GM21515 (cell line): ENCODE results near the gene EMC8.
"Not testable (repeated sequence)": the region's sequence is repeated elsewhere in the genome, so short reads cannot be mapped to it uniquely, and the experiment has no call there.

Source experiments
- ATAC-seq: cut with Tn5 transposase; IDR thresholded peaks from one replicate; pipeline ENCODE4 v1.9.1; 2021; ENCODE audit not compliant: unreplicated experiment

EMC8 gene

GRCh38 chr16:85799497-85800320 is at the start of gene EMC8, which contains the start of gene COX4I1:
EMC8 (minus strand) TSS chr16:85799544; CDS start chr16:85799295, 249 bp downstream.
COX4I1 (plus strand) TSS chr16:85799695; CDS start chr16:85801206, 1,511 bp downstream.
- ATAC-seq, result peak; percentile 72

DNA sequence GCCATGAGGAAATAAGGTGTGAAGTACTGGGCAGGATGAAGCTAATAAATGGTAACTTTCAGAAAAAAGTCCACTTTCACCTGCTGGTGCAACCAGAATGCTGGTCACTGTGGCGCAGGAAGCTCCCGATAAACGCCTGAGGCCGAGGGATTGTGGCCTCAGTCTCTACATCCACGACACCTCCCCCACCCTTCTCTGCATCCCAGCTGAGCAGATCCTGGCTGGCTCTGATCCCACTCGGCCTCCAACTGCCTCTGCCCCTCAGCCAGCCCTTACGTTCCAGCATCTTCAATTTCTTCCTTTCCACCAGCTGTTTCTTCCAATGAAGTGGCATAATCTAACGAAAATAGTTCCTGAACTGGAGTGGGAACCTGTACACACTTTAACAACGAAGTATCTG is 49.6 kb upstream of the EMC8 start:
- ATAC-seq, result no peak

DNA sequence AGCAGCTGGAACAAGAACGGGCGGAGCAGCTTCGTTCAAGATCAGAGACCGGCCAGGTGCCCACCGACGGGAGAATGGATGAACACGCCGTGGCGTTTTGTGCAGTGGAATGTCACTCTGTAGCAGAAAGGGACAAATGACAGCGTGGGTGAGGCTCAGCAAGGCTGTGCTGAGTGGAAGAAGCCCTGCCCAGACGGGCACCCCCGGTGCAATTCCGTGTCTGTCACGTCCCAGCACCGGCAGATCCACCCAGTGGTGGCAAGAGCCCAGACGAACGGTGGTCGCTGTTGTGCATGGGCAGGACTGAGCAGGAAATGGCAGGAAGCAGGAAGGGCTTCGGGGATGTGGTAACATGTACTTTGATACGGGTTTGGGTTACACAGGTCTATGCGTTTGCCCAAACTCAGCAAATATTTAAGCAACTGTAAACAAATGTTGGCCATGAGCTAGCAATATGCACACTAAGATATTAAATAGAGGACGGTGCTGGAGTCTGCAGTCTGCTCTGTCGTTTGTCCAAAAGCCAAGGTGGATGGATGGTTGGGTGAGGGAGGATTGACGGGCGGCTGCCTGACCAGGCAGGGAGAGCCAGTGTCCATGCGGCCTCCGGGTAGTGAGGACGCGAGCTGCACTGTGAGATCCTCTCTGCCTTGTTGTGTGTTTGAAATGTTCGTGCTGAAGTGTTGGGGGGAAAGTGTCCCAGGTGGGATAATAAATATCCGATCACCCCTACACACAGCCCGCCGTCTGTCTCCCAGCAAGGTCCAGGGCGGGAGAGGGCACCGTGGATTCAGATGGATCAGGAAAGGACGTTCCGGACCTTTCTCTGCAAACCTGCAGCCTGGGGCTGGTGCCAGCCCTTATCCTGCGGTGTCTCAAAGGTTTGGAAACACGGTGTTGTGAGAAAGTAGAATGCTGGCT is 48.6 kb upstream of the EMC8 start:
- no peak for ATAC-seq

DNA sequence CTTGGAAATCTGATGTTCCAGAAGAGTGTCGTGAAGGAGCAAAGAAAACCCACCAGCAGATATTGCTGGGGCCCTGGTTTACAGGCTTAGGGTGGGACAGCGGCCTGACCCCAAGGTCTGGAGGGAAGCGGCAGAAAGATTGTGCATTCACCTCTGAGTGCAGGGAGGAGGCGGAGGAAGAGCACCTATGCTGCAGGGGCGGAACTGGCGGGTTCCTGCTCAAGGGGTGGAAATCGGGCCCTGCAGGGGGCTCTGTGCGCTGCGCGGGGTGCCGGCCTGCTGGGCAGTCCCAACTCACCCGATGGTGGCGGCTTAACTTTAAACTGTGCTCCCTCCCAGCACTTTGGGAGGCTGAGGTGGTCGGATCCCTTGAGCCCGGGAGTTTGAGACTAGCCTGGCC is 47.7 kb upstream of the EMC8 start:
- ATAC-seq, result no peak

- no peak for ATAC-seq
Measured at GRCh38 chr16:85846461-85846860, 47.1 kb upstream of the EMC8 start.

DNA sequence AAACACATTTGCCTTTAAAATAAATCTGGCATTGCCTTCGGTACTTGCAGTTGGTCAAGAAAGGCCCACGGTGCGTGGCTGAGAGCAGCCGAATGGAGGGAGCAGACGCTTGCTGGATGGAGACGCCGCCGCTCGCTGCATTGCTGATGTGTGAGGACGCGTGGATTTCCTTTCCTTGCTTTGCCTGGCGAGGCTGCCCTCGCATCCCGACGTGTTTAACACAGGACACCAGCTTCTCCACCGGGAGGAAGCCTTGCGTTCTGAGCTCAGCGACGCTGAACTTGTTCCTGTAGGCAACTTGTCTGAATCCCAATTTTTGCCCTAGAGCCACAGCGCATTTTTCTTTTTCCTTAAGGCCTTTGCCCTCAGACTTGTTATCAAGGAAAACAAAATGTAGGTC is 45.9 kb upstream of the EMC8 start:
- no peak for ATAC-seq

DNA sequence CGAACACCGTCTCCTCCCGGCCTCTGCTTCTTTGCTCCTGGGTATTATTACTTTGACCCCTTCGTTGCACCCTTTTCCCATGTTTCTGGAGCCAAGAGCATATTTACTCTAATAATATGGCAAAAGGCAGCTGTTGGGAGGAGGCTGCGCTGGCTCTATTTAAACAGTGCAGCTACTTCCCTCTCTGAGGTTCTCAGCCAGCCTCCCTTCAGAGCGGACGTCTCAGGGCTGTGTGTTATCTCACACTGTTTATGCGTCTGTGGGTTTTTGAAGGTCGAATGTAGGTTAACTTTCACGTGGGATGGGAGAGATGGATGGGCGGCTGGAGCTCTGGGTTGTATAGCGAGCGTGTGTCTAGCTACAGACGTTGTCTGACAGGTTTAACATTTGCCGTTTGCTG is 45.4 kb upstream of the EMC8 start:
- no peak for ATAC-seq

- ATAC-seq, result no peak
Measured at GRCh38 chr16:85844169-85844481, 44.8 kb upstream of the EMC8 start.

GRCh38 chr16:85843471-85844168 is 44.3 kb upstream of the EMC8 start:
- no peak for ATAC-seq

DNA sequence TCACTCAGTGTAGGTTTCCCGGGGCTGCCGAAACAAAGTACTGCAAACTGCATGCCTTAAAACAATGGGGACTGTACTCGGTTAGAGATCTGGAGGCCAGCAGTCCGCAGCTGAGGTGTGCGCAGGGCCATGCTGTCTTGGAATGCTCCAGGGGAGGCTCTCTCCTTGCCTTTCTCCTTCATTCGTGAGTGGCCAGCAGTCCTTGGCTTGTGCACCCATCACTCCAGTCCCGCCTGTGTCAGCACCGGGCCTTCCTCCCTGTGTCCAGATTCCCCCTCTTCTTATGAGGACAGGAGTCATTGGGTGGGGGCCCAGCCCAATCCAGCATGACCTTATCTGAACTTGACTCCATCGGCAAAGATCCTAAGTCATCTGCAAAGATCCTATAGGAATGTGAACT is 43.5 kb upstream of the EMC8 start:
- no peak for ATAC-seq

- ATAC-seq, result no peak
Measured at GRCh38 chr16:85842435-85842834, 43.1 kb upstream of the EMC8 start.

GRCh38 chr16:85840801-85841200 is 41.5 kb upstream of the EMC8 start:
- ATAC-seq, result no peak

- no peak for ATAC-seq
Measured at GRCh38 chr16:85840395-85840794, 41.1 kb upstream of the EMC8 start.

DNA sequence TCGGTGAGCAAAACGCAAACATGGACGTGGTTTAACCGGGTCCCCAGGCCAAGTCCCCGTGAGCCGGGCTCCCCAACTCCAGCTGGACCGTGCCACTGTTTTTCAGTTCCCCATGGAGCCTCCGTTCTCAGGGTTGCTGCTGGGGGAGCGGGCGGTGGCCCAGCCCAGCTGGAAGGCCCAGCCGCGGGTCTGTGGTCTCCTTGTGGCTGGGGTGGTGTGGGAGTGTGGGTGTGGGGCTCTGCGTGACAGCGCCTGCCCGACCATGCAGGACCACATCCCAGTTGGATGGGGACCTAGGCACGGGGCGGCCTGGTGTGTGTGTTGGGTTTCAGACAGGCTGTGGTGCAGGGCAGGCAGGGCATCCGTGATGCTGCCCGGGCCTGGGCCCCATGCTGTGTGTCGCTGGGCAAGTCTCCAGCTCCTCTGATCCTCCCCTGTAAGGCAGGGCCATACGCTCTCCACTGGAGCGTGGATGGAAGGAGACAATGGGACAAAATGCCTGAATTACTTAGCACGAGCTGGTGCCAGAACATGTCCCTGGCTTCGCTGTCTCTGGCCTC is 40.4 kb upstream of the EMC8 start:
- no peak for ATAC-seq

DNA sequence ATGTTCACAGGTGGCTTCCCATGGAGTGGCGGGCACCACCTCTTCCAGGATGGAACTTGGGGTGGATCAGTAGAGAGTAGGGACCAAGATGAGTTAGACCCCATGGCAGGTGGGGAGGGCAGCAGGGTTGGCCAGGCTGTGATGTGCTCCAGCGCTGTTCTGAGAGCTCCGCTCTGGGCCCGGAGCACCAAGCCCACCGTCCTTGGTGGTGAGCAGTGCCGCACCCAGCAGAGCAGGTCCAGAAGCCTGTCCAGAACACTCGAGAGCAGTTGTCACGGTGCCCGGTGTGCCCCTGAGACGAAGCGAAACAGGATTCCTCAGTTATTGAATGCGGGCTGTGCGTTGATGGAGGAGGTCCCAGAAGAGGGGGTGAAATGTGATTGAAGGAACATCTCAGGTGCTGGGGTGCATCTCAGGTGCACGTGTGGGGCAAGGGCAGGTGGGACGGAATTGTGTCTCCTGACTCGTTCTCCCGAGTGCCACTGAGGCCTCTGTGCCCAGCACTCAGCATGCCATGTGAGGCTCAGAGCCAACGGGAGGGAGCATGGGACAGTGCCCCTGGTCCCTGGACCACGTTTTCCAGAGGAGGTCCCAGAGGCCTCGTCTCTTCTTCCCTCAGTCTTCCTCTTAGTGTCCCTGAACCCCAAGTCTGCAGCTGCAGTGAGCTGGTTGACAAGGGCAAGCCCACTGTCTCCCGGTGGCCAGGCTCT is 39.7 kb upstream of the EMC8 start:
- no peak for ATAC-seq

DNA sequence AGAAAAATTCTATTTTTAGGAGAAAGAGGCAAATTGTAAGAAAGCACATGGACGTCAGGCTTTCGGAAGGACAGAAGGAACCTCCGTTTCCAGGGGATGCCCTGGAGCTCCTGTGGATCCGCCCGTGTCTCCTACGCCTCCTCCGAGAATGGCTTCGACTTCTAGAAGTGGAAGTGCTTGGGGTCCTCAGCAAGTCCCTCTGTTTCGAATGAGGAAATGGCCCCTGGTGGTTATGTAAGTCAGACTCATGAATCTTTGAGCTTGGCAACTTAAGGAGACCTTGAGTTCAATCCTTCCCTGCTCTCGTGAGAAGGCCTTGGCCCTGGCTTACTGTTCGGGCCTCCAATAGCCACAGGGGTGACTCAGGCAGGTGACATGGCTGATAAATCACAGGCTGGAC is 39.0 kb upstream of the EMC8 start:
- ATAC-seq, result no peak

GRCh38 chr16:85837654-85838053 is 38.3 kb upstream of the EMC8 start:
- ATAC-seq, result not testable (repeated sequence)

- ATAC-seq, result no peak
Measured at GRCh38 chr16:85836706-85837582, 37.6 kb upstream of the EMC8 start.

GRCh38 chr16:85835956-85836705 is 36.8 kb upstream of the EMC8 start:
- no peak for ATAC-seq
